Measurements from ENCODE around the gene UNC5A. TPM values are rescaled to one million over a fixed set of nuclear protein-coding genes. Genes with fewer than 3 reads are reported as not detected.

Gene UNC5A
- total RNA-seq, 2 donors from 2014 or later: not detected

DNA sequence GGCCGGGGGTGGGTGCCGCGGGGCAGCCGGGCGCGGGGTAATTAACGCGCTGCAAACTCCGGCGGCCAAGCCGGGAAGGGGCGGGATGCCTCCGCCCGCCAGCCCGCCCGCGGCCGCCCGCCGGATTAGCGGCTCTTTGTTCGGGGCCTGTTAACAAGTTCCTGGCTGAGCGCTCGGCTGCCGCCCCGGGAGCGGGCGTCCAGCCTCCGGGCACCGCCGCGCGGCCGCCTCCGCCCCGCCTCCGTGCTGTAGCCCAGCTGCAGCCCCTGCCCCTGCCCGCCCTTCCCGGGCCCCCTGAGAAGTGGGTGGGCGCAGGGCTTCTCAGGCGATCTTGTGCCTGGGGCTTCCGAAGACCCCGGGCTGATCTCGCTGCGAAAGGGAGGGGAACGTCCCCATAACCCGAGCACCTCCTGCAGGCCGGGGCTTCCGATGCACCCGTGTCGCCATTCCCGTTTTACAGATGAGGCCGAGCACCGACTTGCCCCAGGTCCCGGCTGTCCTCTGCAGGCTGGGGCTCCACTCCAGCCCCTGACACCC lies 7.5 kb downstream of the UNC5A start:
- Mint-ChIP-seq H3K27me3 (peaks cover 67% of the 10 kb centered on the region), H3K27ac (no peak overlapping the region), H3K36me3 (ENCODE audit: low read depth) (peaks cover 4% of the 10 kb centered on the region), H3K9me3 (no peaks in the 10 kb centered on the region), H3K4me1 (peaks cover 14% of the 10 kb centered on the region), H3K4me3 (peak overlapping the region; percentile 68)
- ATAC-seq (replicated peaks): peak; percentile 30

DNA sequence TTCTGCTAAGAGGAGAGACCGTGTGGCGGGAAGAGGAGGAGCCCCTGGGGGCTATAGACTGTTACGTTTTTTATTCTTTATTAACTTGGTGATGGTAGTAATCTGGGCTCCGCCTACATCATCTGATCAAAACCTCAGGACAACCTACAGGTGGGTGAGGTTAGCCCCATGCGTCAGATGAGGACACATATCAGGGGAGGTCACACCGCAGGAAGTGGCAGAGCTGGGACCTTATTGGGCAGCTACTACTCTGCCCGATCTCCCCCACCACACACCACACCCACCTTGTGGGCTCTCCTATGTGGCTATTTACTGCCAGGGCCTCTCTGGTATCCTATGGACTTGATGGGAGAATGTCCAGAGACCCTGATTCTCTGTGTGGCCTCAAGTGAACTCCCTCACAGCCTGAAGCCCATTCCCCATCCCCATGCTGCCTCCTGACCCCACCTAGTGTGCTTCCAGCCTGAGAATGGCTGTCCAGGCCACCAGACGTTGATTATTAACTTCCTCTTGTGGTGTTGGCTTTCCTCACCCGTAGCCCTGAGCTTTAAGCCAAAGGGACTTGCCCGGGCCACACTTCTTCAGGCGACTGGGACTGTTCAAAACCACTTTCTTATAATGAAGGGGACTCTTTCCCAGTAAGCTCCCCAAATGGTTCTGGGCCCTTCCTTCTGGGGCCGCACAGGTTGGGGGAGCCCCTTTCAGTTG lies 8.2 kb downstream of the UNC5A start:
- peaks cover 14% of the 10 kb centered on the region for H3K4me1 Mint-ChIP-seq
- peaks cover 67% of the 10 kb centered on the region for H3K27me3 Mint-ChIP-seq
- peak overlapping the region; percentile 68 for H3K4me3 Mint-ChIP-seq
- peak; percentile 82 for ATAC-seq (replicated peaks)
- H3K36me3 Mint-ChIP-seq (ENCODE audit: low read depth): peaks cover 4% of the 10 kb centered on the region
- no peak overlapping the region for H3K27ac Mint-ChIP-seq
- no peaks in the 10 kb centered on the region for H3K9me3 Mint-ChIP-seq

DNA sequence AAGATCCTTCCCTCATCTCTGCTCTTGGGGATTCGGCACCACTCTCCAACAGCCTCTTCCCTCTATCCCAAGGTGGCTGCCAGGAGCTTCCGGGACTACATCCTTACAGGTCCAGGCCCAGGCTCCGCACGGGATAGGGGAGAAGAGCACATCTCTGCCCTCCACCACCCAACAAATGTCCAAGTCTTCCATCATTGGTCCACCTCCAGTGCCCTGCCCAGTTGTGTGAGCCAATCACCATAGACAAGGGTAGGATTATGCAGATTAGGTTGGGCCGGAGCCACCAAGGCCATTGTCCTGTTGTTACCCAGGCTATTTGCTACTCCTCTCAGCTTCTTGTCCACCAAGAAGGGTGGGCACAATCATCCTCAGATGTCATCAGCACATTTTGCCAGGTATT lies 9.1 kb downstream of the UNC5A start:
- peaks cover 4% of the 10 kb centered on the region for H3K36me3 Mint-ChIP-seq (ENCODE audit: low read depth)
- no peak for ATAC-seq (replicated peaks)
- H3K4me3 Mint-ChIP-seq: no peak overlapping the region
- no peak overlapping the region for H3K27ac Mint-ChIP-seq
- H3K4me1 Mint-ChIP-seq: peaks cover 14% of the 10 kb centered on the region
- H3K9me3 Mint-ChIP-seq: no peaks in the 10 kb centered on the region
- H3K27me3 Mint-ChIP-seq: peaks cover 60% of the 10 kb centered on the region

DNA sequence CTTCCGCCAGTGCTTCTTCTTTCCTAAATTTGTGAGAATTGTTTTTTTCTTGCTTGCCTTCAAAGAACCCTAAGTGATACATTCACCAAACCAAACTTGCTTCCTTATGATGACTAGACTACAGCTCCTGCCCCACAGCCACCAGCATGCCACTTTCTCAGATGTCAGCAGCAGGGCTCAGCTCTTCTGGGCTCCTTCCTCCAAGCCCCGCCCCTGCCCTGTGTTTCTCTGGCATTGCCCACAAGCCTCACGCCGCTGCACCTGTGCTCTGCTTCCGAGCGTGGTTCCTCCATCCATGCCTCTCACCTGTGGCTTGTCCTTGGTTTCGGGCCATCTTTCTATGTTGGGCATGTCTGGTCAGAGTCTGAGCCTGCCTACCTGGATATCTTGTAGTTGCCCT lies 10.6 kb downstream of the UNC5A start:
- peaks cover 4% of the 10 kb centered on the region for H3K36me3 Mint-ChIP-seq (ENCODE audit: low read depth)
- H3K4me3 Mint-ChIP-seq: no peak overlapping the region
- peaks cover 14% of the 10 kb centered on the region for H3K4me1 Mint-ChIP-seq
- H3K9me3 Mint-ChIP-seq: no peaks in the 10 kb centered on the region
- no peak for ATAC-seq (replicated peaks)
- H3K27ac Mint-ChIP-seq: no peak overlapping the region
- H3K27me3 Mint-ChIP-seq: peaks cover 49% of the 10 kb centered on the region

DNA sequence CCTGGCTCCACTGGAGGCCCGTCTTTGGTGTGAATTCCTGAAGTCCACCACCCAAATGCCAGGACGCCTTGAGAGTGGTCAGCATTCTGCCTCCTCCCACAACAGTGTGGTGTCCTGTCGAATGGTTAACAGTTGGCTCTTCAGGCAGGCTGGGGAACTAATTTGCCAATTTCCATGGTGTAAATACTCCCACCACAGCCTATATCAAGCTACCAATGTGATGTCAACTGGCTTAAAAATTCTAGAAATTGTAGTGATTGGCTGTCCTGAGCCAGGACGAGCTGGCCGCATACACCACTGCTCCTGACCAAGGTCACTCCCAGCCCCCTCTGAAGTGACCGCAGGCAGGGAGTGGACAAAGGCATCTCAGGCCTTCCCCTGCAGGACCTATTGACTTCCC lies 11.1 kb downstream of the UNC5A start:
- Mint-ChIP-seq H3K4me3 (no peak overlapping the region), H3K4me1 (peaks cover 14% of the 10 kb centered on the region), H3K27ac (no peak overlapping the region), H3K9me3 (no peaks in the 10 kb centered on the region), H3K36me3 (ENCODE audit: low read depth) (peaks cover 4% of the 10 kb centered on the region), H3K27me3 (peaks cover 47% of the 10 kb centered on the region)
- ATAC-seq (replicated peaks): no peak

DNA sequence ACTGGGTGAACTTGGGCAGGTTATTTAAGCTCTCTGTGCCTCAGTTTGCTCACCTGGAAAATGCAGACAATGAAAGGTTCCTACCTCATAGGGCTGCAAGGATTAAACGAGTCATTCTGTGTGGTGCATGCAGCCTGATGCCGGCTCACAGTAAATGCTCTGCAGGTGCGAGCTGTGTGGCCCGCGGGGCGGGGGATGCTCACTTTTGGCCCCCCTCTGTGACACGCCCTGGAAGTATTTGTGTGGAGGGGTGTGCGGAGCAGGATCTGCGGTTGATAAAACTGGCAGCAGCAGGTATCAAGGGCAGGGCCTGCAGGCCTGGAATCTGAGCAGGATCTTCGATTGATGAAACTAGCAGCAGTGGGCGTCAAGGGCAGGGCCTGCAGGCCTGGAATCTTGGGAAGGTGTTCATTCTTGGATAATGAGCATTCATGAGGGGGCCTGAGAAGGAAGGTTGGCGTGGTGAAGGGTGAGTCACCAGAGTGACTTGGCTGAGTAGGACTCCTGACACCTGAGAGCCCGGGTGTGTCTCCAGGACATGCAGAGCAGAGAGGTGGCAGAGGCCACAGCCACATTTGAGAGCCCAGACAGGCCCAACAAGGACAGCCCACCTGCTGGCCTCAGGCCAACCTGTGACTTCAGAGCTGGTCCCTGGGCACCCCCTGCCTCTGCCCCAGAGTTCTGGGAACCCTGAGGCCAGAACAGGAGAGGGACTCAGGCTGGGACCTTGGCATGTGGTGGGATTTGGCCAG lies 11.9 kb downstream of the UNC5A start:
- no peak for ATAC-seq (replicated peaks)
- Mint-ChIP-seq H3K9me3 (no peaks in the 10 kb centered on the region), H3K4me3 (no peak overlapping the region), H3K4me1 (peaks cover 11% of the 10 kb centered on the region), H3K27ac (no peak overlapping the region), H3K27me3 (peaks cover 42% of the 10 kb centered on the region), H3K36me3 (ENCODE audit: low read depth) (no peaks in the 10 kb centered on the region)

DNA sequence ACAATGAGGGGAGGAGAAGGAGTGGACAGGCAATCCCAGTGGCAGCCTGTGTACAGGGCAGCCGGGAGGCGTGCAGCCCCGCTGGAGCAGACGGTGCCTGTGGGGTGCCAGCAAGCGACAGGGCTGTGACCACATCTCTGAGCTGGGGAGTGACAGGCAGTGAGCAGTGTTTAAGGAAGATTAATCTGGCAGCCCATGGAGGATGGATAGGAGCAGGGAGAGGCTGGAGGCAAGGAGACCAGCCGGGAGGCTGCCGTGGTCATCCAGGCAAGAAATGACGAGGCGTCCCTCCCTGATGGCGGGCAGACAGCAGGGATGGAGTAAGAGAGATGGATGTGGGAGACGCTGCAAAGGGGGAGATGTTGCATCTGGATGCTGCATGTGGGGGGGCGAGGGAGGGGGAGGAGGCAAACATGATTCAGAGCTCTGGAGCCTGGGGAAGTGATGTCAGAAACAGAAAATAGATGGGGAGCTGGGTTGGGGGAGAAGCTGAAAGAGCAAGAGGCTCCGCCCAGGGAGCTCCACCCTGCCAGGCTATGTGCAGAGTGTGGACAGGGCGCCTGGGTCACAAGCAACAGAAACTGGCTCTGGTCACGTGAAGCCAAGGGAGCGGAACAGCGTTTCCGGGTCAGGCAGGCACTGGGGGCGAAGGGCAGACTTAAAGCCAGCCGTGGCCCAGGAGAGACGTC lies 12.6 kb downstream of the UNC5A start:
- Mint-ChIP-seq H3K4me1 (peaks cover 11% of the 10 kb centered on the region), H3K27ac (no peak overlapping the region), H3K27me3 (peaks cover 42% of the 10 kb centered on the region), H3K4me3 (no peak overlapping the region), H3K9me3 (no peaks in the 10 kb centered on the region), H3K36me3 (ENCODE audit: low read depth) (no peaks in the 10 kb centered on the region)
- no peak for ATAC-seq (replicated peaks)

DNA sequence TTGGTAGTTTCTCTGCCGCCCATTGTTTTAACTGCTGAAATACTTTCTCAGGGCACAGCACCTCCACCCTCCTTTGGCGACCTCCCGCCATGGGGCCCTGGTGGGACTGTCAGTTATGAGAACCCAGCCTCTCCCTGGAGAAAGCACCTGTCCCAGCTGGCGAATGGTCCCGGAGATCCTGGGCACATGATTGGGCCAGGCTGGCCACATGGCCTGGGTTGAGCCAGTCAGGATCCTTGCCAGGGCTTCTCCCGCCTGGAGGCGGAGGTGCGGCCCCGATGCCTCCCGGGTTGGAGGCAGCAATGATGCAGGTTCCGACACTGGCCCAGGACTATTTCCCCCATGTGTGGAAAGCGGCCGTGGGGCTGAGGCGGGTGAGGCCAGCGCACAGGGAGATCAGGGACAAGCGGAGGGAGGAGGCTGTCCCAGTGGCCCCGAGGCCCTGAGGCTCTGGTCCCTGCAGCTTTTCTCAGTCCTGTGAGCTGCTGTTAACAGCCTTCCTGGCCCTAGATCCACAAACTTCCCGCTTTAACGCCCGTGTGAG lies 13.6 kb downstream of the UNC5A start:
- no peaks in the 10 kb centered on the region for H3K36me3 Mint-ChIP-seq (ENCODE audit: low read depth)
- H3K4me3 Mint-ChIP-seq: no peak overlapping the region
- peaks cover 2% of the 10 kb centered on the region for H3K4me1 Mint-ChIP-seq

DNA sequence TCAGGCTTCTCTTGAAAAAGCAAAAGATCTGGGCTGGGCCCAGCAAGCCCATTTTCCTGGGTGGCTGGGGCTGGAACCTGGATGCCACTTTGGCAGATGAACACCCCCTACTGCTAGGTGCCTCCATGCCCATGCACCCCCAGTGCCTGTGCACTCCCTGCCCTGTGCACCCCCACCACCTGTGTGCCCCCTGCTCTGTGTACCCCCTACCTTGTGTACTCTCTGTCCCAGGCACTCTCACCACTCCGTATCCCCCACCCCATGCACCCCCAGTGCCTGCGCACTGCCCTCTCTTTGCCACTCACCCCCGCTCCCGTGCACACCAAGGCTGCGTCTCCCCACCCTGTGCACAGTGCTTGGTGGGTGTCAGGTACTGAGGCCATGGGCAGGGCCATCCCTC lies 14.2 kb downstream of the UNC5A start:
- no peak overlapping the region for H3K27ac Mint-ChIP-seq
- H3K4me3 Mint-ChIP-seq: no peak overlapping the region
- no peaks in the 10 kb centered on the region for H3K4me1 Mint-ChIP-seq
- no peak for ATAC-seq (replicated peaks)
- H3K27me3 Mint-ChIP-seq: peaks cover 26% of the 10 kb centered on the region
- H3K36me3 Mint-ChIP-seq (ENCODE audit: low read depth): no peaks in the 10 kb centered on the region
- H3K9me3 Mint-ChIP-seq: no peaks in the 10 kb centered on the region

More for the DNA sequence above, 13.6 kb downstream of the UNC5A start:
- no peaks in the 10 kb centered on the region for H3K9me3 Mint-ChIP-seq
- H3K27me3 Mint-ChIP-seq: peaks cover 33% of the 10 kb centered on the region
- no peak overlapping the region for H3K27ac Mint-ChIP-seq
- no peak for ATAC-seq (replicated peaks)

DNA sequence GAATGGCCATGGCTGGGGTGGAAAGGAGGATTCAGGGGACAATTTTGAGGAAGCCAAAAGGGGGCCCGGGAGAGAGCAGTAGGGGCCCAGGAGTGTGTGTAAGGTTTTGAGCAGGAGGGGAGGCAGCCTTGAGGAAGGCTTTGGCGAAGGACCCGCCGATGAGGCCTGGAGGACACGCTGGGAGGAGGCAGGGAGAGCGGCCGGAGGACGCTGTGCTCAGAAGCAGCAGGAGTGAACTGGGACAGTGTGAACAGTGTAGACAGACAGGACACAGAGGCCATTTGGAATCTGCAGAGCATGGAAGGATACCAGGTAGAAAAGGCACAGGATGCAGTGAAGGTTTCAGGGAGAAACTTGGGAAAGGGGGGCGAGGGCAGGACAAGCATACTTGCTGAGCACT lies 14.9 kb downstream of the UNC5A start:
- Mint-ChIP-seq H3K27me3 (peaks cover 25% of the 10 kb centered on the region), H3K27ac (no peak overlapping the region), H3K4me1 (peaks cover under 1% of the 10 kb centered on the region), H3K4me3 (no peak overlapping the region), H3K36me3 (ENCODE audit: low read depth) (no peaks in the 10 kb centered on the region), H3K9me3 (peaks cover 1% of the 10 kb centered on the region)
- ATAC-seq (replicated peaks): no peak

DNA sequence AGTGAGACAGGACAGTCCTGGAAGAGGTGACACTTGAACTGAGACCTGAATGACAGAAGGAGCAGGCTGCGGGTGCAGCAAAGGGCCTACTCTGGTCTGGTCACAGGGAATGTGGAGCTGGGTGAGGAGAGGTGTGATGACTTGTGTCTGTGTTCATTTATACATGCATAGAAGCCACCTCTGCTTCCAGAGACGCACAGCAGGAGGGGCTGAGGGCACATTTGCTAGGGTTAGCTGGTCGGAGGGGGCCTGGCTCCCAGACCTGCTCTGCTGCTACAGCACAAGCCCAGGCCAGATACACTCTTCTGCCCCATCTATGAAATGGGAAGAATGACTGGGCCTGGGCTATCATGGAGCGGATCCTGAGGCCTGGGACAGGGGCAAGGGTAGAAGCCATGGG lies 15.6 kb downstream of the UNC5A start:
- no peaks in the 10 kb centered on the region for H3K36me3 Mint-ChIP-seq (ENCODE audit: low read depth)
- H3K27me3 Mint-ChIP-seq: peaks cover 22% of the 10 kb centered on the region
- H3K27ac Mint-ChIP-seq: no peak overlapping the region

DNA sequence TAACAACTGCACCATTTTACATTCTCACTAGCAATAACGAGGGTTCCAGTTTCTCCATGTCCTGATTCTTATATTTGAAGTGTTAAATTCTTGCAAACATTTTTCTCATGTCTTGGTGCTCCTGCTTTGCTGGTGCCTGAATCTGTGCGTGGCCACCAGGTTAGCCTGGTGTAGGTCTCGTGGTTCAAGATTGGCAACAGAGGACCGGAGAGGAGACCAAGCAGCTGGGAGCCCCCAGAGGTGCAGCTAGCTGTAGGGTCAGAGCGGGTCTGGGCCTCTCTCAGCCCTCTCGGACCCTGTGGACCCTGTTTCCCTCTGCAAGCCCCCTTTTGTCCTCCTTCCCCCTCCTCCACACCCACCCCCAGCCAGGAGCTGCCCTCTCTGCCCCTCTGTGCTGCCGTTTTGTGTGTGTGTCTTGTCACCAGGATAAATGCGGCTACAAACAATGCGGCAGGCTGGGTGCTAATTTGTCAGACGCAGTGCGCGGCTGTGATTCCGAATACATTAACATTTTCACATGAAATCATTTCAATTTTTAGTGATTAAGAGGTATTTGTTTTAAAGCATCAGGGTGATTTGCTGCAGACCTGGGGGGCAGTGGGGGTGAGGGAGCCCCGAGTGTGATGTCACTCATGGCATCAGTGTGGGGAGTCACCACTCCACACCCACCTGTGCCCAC lies 17.5 kb downstream of the UNC5A start:
- Mint-ChIP-seq H3K27ac (no peak overlapping the region), H3K27me3 (peaks cover 17% of the 10 kb centered on the region), H3K4me3 (no peak overlapping the region), H3K9me3 (peaks cover 5% of the 10 kb centered on the region), H3K4me1 (peaks cover 6% of the 10 kb centered on the region), H3K36me3 (ENCODE audit: low read depth) (no peaks in the 10 kb centered on the region)
- no peak for ATAC-seq (replicated peaks)

More for the DNA sequence above, 15.6 kb downstream of the UNC5A start:
- Mint-ChIP-seq H3K4me3 (no peak overlapping the region), H3K9me3 (peaks cover 5% of the 10 kb centered on the region), H3K4me1 (peaks cover 6% of the 10 kb centered on the region)
- no peak for ATAC-seq (replicated peaks)

DNA sequence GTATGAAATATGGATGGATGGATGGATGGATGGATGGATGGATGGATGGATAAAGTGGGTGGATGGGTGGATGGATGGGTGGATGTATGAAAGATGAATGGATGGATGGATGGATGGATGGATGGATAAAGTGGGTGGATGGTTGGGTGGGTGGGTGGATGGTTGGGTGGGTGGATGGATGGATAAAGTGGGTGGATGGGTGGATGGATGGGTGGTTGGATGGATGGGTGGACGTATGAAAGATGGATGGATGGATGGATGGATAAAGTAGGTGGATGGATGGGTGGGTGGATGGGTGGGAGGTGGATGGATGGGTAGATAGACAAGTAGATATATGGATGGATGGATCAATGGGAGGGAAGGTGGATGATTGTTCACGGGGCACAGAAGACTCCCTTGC lies 19.0 kb downstream of the UNC5A start:
- Mint-ChIP-seq H3K4me1 (peaks cover 6% of the 10 kb centered on the region), H3K36me3 (ENCODE audit: low read depth) (no peaks in the 10 kb centered on the region), H3K4me3 (no peak overlapping the region), H3K27ac (no peak overlapping the region), H3K9me3 (peaks cover 5% of the 10 kb centered on the region), H3K27me3 (peaks cover 19% of the 10 kb centered on the region)
- ATAC-seq (replicated peaks): no peak

DNA sequence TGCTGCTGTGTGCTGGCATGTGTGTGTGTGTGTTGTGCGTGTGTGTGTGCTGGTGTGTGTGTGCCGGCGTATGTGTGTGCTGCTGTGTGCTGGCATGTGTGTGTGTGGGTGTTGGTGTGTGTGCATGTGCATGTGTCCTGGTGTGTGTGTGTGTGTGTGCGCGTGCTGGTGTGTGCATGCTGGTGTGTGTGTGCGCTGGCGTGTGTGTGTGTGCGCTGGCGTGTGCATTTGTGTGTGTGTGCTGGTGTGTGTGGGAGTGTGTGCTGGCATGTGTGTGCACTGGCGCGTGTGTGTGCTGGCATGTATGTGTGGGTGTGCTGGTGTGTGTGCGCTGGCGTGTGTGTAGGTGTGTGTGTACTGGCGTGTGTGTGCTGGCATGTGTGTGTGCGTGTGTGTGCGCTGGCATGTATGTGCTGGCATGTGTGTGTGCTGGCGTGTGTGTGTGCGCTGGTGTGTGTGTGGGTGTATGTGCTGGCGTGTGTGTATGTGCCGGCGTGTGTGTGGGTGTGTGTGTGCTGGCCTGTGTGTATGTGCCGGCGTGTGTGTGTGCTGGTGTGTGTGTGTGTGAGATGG lies 20.1 kb downstream of the UNC5A start:
- Mint-ChIP-seq H3K27me3 (peaks cover 25% of the 10 kb centered on the region), H3K36me3 (ENCODE audit: low read depth) (no peaks in the 10 kb centered on the region), H3K4me3 (no peak overlapping the region), H3K27ac (no peak overlapping the region), H3K9me3 (peaks cover 5% of the 10 kb centered on the region), H3K4me1 (peaks cover 6% of the 10 kb centered on the region)
- ATAC-seq (replicated peaks): no peak
